ENCODE data around the gene HIF1A.

- TF ChIP-seq POLR2AphosphoS5 (IDR thresholded peaks at IDR 0.05; ENCODE audit: low read depth): no peak
- TF ChIP-seq EZH2 (IDR thresholded peaks at IDR 0.05; ENCODE audit: low read depth, unreplicated experiment): no peak
- no peak for TF ChIP-seq CTCF (conservative IDR thresholded peaks at IDR 0.05; ENCODE audit: low read depth in 2 of 2)
- no peak for TF ChIP-seq REST (IDR thresholded peaks at IDR 0.05; ENCODE audit: unreplicated experiment)
- no peak for TF ChIP-seq JUNB (IDR thresholded peaks at IDR 0.05; ENCODE audit: unreplicated experiment)
- no peak for TF ChIP-seq ETS1 (IDR thresholded peaks at IDR 0.05)
- TF ChIP-seq EZH2phosphoT487 (IDR thresholded peaks at IDR 0.05; ENCODE audit: unreplicated experiment): no peak
- TF ChIP-seq ZNF114 (CRISPR knock-in tag; IDR thresholded peaks at IDR 0.05): no peak
- no peak for TF ChIP-seq CREB1 (CRISPR knock-in tag; IDR thresholded peaks at IDR 0.05; ENCODE audit: low read depth)
- TF ChIP-seq ZNF462 (CRISPR knock-in tag; IDR thresholded peaks at IDR 0.05): no peak
- no peak for TF ChIP-seq NANOG (IDR thresholded peaks at IDR 0.05; ENCODE audit: borderline replicate concordance)
These were observed 51.6 kb downstream of the HIF1A start for GRCh38 chr14:61746881-61747280.
